Measurements from ENCODE around the gene RPL10A.
"Not testable (repeated sequence)": the region's sequence is repeated elsewhere in the genome, so short reads cannot be mapped to it uniquely, and the experiment has no call there.

RPL10A gene

DNA sequence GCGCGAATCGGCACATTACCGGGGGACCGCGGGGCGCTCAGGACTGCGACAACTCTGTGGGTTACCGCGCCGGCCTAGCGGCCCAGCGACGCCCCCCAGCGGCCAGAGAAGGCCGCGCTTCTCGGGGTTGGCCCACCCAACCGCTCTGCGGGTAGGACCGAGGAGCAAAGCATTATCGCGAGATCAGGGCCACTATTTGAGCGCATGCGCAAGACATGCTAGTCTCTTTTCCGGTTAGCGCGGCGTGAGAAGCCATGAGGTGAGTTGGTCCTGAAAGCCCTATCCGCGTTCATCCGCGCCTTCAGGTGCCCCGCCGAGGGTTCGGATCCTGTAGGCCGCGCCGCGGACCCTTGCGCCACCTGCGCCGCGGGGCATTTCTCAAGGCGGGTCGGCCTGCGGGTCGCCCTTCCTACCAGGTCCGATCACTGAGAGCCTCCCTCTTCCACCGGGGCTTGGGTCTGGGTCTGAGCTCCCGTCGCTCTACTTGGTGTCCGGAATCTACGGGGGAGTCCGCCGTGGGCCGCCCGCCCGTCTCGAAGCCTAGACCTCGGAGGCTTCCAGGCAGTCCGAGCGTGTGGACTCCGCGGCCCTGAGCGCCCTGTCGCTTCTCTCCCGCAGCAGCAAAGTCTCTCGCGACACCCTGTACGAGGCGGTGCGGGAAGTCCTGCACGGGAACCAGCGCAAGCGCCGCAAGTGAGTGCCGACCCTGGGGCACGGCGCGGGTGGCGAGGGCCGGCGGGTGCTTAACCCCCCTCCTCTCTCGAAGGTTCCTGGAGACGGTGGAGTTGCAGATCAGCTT is at the start of gene RPL10A:
RPL10A (plus strand) TSS at position 221 of the 799 bp plus-strand sequence; CDS start at position 255, 34 bp downstream.
- DNase-seq (ENCODE audit: low spot score) = peak; percentile 96

DNA sequence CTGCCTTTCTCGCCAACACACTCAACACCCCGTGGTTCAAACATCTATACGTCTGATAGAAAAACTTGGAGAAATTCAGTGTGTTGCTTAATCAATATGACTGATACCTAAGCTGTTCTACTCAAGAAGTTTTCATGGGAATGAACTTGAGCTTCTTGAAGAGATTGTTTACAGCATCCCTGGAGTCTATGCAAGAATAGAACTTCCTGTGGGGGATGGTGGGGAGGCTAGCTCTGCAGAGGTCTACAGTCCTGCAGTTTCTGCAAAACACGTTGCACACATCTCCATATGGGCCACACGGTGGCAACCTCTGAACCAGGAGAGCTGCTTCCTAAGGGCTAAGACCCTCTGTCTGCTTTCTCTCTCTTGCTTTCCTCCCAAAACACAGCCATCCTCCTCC is 48.8 kb upstream of the RPL10A start:
- no peak for DNase-seq (ENCODE audit: low spot score)

- no peak for DNase-seq (ENCODE audit: low spot score)
These were observed 48.2 kb upstream of the RPL10A start for GRCh38 chr6:35419961-35420360.

GRCh38 chr6:35425284-35425683 is 42.9 kb upstream of the RPL10A start:
- DNase-seq (ENCODE audit: low spot score) = no peak

DNA sequence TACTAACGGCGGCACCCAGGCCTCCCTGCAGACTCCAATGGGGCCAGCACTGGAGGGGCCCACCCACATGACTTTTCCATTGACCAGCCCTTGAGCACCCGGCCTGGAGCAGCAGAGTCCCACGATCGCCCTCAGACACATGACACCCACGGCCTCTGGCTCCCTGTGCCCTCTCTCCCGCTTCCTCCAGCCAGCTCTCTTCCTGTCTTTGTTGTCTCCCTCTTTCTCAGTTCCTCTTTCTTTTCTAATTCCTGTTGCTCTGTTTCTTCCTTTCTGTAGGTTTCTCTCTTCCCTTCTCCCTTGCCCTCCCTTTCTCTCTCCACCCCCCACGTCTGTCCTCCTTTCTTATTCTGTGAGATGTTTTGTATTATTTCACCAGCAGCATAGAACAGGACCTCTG is 42.1 kb upstream of the RPL10A start:
- DNase-seq (ENCODE audit: low spot score) = no peak

DNA sequence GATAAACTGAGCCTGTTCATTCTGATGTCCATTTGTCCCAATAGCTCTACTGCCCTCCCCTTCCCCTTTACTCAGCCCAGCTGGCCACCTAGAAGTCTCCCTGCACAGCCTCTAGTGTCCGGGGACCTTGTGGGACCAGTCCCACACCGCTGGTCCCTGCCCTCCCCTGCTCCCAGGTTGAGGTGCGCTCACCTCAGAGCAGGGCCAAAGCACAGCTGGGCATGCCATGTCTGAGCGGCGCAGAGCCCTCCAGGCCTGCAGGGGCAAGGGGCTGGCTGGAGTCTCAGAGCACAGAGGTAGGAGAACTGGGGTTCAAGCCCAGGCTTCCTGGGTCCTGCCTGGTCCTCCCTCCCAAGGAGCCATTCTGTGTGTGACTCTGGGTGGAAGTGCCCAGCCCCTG is 40.8 kb upstream of the RPL10A start:
- DNase-seq (ENCODE audit: low spot score) = no peak

- DNase-seq (ENCODE audit: low spot score) = no peak
These were observed 40.3 kb upstream of the RPL10A start for GRCh38 chr6:35427851-35428321.

- no peak for DNase-seq (ENCODE audit: low spot score)
These were observed 39.6 kb upstream of the RPL10A start for GRCh38 chr6:35428421-35429149.

DNA sequence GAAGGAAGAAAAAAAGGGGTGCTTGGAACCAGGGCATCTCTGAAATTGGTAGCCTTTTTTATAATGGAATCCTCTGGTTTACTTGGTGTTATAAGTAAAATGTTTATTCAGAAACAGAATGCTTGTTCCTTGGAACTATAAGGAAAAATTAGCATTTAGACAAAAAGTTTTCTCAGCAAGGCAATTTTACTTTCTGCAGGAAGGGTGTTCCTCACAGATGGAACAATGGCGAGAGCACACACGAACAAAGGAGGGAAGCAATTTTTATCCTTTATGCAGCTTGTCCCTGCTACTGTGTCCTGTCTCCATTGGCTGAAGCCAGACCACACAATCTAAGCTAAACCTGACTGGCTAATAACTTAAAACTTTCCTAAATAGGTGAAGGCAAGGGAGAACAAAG is 38.7 kb upstream of the RPL10A start:
- DNase-seq (ENCODE audit: low spot score) = no peak

- no peak for DNase-seq (ENCODE audit: low spot score)
These were observed 35.9 kb upstream of the RPL10A start for GRCh38 chr6:35432291-35432690.

GRCh38 chr6:35432702-35433101 is 35.5 kb upstream of the RPL10A start:
- DNase-seq (ENCODE audit: low spot score) = not testable (repeated sequence)

- peak; percentile 56 for DNase-seq (ENCODE audit: low spot score)
These were observed 32.9 kb upstream of the RPL10A start for GRCh38 chr6:35435074-35435837.

DNA sequence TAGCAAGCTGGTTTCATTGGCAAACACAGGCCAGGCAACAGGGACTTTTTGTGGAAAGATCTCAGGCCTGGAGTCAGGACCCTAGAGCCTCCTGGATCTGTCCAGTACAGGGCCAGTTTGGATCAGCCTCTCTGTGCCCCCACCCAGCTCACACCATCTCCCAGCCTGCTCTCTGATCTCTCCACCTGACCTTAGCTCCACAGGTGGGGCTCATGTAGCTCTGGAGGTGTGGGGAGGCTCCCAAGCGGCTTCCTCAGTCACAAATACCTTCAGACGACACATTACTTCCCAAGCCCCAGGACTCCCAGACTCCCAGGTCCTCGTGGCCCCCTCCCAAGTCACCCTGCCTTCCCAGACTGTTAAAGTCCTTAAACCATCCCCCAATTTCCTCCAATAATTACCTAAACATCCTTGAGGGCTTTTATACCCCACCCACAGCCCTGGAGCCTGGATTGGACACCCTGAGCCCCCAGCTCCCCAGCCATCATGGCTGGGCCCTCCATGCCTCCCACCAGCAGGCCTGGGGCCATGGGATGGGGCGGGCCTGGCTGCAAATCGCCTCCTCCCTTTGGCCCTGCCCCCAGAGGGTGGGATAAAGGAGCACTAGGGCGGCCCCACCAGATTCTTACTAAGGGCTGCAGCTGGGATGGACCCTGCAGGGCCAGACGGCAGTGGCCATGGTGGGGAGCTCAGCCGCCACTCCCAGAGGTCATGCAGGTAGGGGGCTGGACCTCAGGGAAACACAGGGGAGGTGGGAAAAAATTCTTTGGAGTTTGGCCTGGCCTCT is 31.9 kb upstream of the RPL10A start:
- no peak for DNase-seq (ENCODE audit: low spot score)

DNA sequence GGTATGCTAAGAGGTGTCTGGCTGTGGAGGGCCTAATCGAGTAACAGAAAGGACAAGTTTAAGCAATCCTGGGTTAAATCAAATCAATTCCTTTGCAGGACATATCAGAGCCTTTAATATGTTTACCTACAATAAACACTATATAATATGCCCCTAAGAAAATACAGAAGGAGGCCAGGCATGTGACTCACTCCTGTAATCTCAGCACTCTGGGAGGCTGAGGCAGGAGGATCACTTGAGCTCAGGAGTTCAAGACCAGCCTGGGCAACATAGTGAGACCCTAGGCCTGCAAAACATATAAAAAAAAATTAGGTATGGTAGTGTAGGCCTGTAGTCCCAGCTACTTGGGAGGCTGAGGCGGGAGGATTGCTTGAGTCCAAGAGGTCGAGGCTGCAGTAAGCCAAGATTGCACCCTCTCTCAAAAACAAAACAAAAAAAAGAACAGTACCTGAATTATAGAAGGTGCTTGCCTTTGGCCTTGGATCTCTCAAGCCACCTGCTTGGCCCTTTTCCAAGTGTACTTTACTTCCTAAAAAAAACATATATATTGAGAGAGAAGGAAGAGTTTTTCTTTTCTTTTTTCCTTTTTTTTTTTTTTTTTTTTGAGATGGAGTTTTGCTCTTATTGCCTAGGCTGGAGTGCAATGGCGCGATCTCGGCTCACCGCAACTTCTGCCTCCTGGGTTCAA is 29.7 kb upstream of the RPL10A start:
- DNase-seq (ENCODE audit: low spot score) = not testable (repeated sequence)

- no peak for DNase-seq (ENCODE audit: low spot score)
These were observed 28.9 kb upstream of the RPL10A start for GRCh38 chr6:35439308-35439707.

DNA sequence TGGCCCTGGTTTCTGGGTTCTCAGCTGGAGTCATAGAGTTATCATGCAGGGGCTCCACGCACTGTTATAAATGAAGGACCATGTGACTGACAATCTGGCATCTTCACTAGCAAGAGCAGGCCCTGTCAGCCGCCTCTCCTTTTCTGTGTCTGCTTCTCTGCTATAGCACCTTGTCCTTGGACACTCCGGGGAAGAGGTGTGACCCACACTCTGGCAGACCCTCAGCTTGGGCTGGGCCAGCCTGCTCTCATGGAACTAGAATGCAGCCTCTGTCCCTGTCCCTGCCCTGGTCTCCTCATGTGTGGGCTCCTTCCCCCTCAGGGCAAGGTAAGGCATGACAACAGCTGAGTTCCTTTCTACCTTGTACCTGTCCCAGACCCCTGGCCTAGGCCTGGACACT is 27.0 kb upstream of the RPL10A start:
- no peak for DNase-seq (ENCODE audit: low spot score)

DNA sequence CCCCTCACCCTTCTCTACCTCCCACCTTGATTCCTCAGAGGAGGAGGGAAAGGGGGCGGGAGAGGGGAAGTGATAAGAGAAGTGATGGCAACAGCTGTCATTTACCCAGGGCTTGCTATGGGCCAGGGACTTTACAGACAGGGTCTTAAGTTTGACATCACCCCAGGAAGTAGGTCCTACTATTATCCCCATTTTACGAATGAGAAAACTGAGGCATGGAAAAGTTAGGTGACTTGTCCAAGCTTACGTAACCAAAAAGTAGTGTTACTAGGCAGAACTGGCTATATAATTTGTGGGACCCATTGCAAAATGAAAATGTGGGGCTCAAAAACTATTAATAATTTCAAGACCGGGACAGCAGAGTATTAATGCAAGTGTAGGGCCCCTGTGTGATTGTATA is 26.6 kb upstream of the RPL10A start:
- no peak for DNase-seq (ENCODE audit: low spot score)

DNA sequence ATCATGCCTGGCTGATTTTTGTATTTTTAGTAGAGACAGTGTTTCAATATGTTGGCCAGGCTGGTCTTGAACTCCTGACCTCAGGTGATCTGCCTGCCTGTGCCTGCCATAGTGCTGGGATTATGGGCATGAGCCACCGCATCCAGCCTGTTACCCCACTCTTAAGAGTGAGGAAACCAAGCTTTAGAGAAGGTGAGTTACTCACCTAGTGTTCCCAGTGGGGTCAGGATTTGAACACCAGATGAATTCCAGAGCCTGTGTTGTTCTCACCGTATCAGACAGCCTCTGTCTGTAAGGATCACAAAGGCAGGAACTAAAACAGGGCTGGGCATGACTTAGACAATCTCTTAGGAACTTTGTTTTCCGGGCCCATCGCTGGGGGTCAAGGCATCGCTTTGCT is 25.5 kb upstream of the RPL10A start:
- no peak for DNase-seq (ENCODE audit: low spot score)

- no peak for DNase-seq (ENCODE audit: low spot score)
These were observed 24.7 kb upstream of the RPL10A start for GRCh38 chr6:35443341-35444030.

- DNase-seq (ENCODE audit: low spot score) = no peak
These were observed 22.5 kb upstream of the RPL10A start for GRCh38 chr6:35445691-35446090.

- DNase-seq (ENCODE audit: low spot score) = no peak
These were observed 20.0 kb upstream of the RPL10A start for GRCh38 chr6:35448191-35448590.
